Measurements from ENCODE around the gene CALN1.
"Not testable (repeated sequence)": the region's sequence is repeated elsewhere in the genome, so short reads cannot be mapped to it uniquely, and the experiment has no call there.

CALN1 gene

GRCh38 chr7:71737931-71738540 lies 674.1 kb downstream of the CALN1 start:
- not testable (repeated sequence) for DNase-seq (ENCODE audit: low read depth)

DNA sequence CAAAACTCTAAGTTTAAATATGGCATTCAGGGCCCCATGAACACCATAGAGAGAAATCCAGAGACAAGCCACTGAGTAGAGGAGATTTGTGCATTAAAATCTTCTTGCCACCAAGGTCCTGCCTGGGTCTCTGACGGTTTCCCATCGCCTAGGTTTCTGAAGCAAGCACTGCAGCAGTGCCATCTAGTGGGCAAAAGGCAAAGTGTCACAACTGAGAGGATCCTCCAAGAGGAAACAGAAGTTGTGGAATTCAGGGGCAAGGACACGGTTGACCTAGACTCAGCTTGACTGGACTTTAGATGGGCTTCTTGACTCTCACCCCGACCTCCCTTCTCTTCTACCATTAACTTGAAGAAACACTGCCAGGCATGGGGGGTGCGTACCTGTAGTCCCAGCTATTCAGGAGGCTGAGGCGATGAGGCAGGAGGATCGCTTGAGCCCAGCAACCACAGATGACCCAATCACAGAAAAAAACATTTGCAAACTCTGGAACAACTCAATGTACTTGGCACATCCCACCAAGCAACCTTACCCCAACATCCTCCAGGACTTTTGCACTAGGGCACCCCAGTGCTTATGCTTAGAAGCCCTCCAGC lies 676.1 kb downstream of the CALN1 start:
- DNase-seq (ENCODE audit: low read depth), result peak; percentile 31

GRCh38 chr7:71733107-71733870 lies 678.8 kb downstream of the CALN1 start:
- peak; percentile 34 for DNase-seq (ENCODE audit: low read depth)

DNA sequence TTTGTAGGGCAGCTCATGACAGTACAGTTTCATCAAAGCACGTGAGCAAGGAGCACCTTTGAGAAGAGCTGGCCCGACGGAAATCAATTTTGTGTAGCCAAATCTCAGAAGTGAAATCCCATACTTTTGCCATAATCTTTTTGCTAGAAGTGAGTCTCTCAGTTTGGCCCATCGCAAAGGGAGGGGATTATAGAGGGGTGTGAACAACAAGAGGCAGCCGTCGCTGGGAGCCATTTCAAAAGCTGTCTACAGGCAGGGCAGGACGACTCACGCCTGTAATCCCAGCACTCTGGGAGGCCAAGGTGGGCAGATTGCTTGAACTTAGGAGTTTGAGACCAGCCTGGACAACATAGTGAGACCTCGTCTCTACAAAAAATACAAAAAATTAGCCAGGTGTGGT lies 680.4 kb downstream of the CALN1 start:
- no peak for DNase-seq (ENCODE audit: low read depth)
